GM19395 (cell line): Measurements from ENCODE around the gene ATAD1.

Experiments used
- ATAC-seq: cut with Tn5 transposase; IDR thresholded peaks from one replicate; pipeline ENCODE4 v1.9.1; 2021; ENCODE audit warnings: mild to moderate bottlenecking, moderate library complexity; ENCODE audit not compliant: unreplicated experiment

Gene ATAD1

DNA sequence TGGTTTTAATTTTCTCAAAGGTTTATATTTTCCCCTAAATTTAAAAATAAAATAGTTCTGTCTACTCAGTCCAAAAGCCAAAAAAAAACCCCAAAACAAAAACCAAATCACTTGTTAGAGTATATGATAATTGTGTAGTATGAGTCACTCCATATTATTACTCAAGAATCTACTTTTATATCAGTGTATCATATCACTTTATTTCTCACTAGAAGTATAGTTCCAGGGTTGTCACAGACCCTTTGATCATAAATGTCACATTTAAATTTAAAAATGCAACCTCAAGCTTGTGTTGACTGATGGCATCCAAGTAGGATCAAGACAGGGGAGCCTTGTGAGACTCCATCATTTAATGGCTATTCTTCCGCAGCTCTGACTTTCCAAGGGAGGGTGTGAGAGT is 97.4 kb downstream of the ATAD1 start:
- ATAC-seq: no peak

DNA sequence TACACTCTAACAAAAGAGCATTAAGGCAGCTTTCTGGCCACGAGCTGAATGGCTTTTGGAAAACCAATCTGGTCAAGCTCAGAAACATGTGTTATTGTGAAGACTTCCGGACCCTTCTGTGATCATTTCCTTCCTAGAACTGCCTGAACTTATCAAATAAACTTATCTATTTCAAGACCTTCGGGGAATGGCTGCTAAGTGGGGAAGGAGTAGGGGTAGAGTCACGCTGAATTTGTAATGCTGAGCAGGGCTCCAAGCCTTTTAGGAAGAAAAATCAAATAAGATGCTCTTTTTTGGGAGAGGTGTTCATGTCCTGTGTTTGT is 101.7 kb downstream of the ATAD1 start:
- no peak for ATAC-seq

DNA sequence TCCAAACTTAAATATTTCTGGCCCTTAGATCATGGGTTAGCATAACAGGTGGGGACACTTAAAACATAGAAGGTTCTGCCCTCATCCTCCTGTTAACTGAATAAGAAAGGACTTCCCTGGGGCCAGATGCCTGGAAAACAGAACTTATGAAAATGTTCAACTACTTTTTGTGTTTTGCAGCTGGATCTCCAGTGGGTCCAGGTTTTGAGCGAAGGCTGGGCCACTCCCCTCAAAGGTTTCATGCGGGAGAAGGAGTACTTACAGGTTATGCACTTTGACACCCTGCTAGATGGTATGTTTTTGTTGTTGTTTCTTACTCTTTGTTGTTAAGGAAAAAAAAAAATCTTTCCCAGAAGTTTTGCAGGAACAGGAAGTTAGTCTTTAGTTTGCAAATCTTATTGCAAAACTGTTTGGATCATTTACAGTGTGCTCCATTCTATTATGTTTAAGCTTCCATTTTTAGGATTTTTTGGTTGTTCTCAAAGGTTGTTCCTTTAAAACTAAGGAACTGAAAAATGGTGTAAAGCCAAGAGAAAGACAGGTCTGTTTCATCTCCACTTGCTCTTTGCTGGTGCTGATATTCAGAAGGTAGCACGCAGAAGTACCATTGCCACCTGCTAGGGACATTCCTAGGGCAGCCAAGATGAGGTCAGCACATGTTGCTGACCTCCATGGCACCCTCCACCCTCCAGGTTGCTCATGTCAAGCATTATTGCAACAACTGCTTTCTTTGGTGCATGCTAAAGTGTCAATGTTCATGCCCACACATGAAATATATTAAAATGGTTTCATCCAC is 102.3 kb downstream of the ATAD1 start:
- no peak for ATAC-seq

DNA sequence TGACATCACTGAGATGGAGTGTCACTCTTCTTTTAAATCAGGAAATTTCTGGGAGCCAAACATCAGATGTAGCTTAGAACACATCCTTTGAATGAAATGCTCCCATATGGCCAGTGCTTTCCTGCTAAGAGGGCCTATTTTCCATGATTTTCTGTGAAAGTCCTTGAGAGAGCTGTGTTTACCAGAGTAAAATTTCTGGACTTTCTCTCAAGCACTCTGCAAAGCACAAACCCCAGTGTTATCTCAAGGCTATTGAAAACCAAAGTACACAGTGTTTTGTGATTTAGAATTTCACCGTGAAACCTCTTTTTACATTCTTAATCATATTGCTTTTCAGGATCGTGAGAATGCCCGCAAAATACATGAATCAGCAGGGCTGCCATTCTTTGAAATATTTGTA is 104.3 kb downstream of the ATAD1 start:
- no peak for ATAC-seq

DNA sequence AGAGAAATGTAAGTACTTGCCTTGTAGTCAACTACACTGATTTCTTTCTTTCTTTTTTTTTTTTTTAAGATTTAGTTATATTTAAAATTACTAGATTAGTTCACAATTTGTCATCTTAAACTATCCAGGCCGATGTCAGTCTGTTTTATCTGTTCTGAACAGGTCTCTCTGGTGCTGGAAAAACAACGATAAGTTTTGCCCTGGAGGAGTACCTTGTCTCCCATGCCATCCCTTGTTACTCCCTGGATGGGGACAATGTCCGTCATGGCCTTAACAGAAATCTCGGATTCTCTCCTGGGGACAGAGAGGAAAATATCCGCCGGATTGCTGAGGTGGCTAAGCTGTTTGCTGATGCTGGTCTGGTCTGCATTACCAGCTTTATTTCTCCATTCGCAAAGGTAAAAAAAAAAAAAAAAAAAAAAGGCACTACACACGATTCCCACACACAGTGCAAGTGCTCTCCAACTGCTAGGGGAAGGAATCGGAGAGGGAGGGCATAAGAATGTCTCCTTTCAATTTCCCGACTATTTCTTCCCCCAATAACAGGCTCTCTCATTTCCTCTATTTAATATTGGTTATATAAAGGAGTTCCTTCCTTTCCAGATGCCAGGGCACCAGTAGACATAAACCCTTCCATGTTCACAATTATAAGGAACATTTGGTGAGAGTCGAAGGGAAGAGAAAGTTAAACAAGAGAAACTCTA is 105.0 kb downstream of the ATAD1 start:
- no peak for ATAC-seq

- no peak for ATAC-seq
Measured at GRCh38 chr10:87707254-87707653, 110.8 kb downstream of the ATAD1 start.

DNA sequence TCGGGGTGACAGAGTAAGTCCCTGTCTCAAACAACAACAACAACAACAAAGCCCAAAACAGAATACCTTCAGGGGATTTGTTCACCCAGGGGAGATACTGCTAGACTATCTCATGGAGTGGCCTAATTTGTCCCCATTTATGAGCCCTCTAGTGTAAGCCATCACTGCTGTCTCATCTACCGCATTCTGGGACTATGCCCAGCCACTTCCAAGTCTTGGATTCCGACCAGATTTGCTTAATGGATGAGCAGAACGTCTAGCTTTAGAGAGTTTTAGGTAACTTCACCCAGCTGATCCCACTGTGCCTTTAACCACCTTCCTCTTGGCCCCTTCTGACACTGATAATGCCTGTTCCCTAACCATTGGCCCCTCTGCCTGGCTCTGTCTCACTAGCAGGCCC is 111.3 kb downstream of the ATAD1 start:
- no peak for ATAC-seq

DNA sequence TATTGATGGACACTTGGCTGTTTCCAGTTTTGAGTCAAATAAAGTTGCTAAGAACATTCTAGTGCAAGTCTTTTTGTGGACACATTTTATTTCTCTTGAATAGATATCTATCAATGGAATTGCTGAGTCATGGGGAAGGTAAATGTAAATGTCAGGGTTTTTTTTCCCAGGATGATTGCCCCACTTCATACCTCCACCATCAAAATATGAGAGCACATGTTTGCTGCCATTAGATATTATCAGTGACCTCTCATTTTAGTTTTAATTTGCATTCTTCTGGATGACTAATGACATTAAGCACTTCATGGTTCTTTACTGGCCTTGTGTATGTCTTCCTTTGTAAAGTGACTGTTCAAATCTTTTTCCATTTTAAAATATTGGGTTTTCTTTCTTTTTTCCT is 112.7 kb downstream of the ATAD1 start:
- no peak for ATAC-seq

- no peak for ATAC-seq
Measured at GRCh38 chr10:87703771-87704170, 114.3 kb downstream of the ATAD1 start.

GRCh38 chr10:87702973-87703294 is 115.1 kb downstream of the ATAD1 start:
- ATAC-seq: no peak

DNA sequence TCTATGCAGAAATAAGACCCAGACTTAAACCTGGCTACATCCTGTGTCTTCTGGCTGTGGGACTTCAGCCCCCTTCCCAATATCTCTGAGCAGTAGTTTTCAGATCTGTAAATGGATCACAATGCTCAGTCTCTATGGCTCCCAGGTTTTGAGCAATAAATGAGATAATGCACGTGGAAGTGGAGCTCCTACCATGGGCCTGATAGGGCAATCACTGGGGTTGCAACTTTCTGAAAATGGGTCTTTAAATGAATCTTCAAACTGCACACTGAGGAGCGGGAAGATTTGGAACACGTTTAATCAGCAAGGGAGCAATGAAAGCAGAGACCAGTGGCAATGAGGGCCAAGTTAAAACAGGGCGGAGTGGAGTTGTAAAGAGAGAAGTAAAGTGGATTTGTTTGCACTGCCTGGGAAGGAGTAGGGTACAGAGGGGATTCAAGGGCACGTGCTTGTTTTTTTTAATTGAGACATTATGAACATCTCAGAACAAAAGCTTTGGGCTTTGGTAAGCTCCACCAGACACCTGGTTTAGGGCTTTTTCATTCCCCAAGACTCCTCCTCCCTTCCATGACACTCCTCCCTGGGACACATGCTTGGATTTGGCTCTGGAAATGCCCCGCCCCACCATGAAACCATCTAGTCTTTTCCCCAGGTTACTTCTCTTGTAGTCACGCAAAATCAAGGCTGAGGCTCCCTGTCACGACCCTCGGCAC is 115.6 kb downstream of the ATAD1 start:
- no peak for ATAC-seq
